Naive thymus-derived CD4-positive, alpha-beta T cell (primary cell): ENCODE measurements around the gene ETFB. TPM values are rescaled to one million over a fixed set of nuclear protein-coding genes. Genes with fewer than 3 reads are reported as not detected.

Source experiments
- ATAC-seq: fragments of 150-1000 bp; cut with Tn5 transposase; 2 replicates; pipeline ENCODE4 v1.10.0; 2021; ENCODE audit warnings: mild to moderate bottlenecking, moderate library complexity
- CTCF ChIA-PET: fragments of 350-600 bp; sonication (Branson Sonifier 250); formaldehyde crosslinking; loops from one replicate; lab custom pipeline; 2021; ENCODE audit warnings: antibody characterized with exemption; lab: Charles Lee
- POLR2A ChIA-PET: fragments of 350-600 bp; sonication (Branson Sonifier 250); formaldehyde crosslinking; loops from one replicate; lab custom pipeline; 2021; ENCODE audit warnings: antibody characterized with exemption, inconsistent platforms; lab: Charles Lee
- DNase-seq, 9 donors: peaks; one replicate each; pipeline versions ENCODE4 v3.0.0 to v3.0.0-alpha.2; 2020 to 2022; ENCODE audit warnings: mixed read lengths in 1 of 9
- H3K27ac ChIP-seq: one replicate; pipeline ENCODE4 v1.7.0; 2013; ENCODE audit warnings: mild to moderate bottlenecking, low read depth, low read length, moderate library complexity
- H3K27me3 ChIP-seq, 2 donors: one replicate each; pipeline ENCODE4 v1.7.0; 2013; ENCODE audit warnings: low read length in 2 of 2, mild to moderate bottlenecking in 2 of 2, moderate library complexity in 2 of 2; ENCODE audit not compliant: control insufficient read depth in 2 of 2, insufficient read depth in 2 of 2
- H3K36me3 ChIP-seq, 3 experiments: 1 replicate in 2 of 3; 2 replicates in 1 of 3; pipeline ENCODE4 v1.7.0; 2013; ENCODE audit warnings: low read length in 3 of 3, mild to moderate bottlenecking in 3 of 3, moderate library complexity in 1 of 3; ENCODE audit not compliant: insufficient read depth in 3 of 3, control insufficient read depth in 2 of 3
- H3K4me1 ChIP-seq, 2 donors: one replicate each; pipeline ENCODE4 v1.7.0; 2013; ENCODE audit warnings: low read length in 2 of 2, mild to moderate bottlenecking in 2 of 2, moderate library complexity in 1 of 2; ENCODE audit not compliant: control insufficient read depth in 2 of 2, insufficient read depth in 2 of 2
- H3K4me3 ChIP-seq: 2 replicates; pipeline ENCODE4 v1.7.0; 2013; ENCODE audit warnings: mild to moderate bottlenecking, low read length
- H3K9me3 ChIP-seq, 3 experiments: 1 replicate in 2 of 3; 2 replicates in 1 of 3; pipeline ENCODE4 v1.7.0; 2013; ENCODE audit warnings: low read length in 3 of 3; ENCODE audit not compliant: control insufficient read depth in 2 of 3
- H3K27ac Mint-ChIP-seq, 9 donors: one replicate each; pipeline ENCODE4 v1.8.0; 2020 to 2022; ENCODE audit warnings: mixed read lengths in 9 of 9, mild to moderate bottlenecking in 8 of 9, moderate library complexity in 5 of 9, inconsistent platforms in 2 of 9
- H3K27me3 Mint-ChIP-seq, 5 donors: one replicate each; pipeline ENCODE4 v1.8.0; 2021 to 2022; ENCODE audit warnings: mixed read lengths in 5 of 5, mild to moderate bottlenecking in 1 of 5
- H3K36me3 Mint-ChIP-seq, 5 donors: one replicate each; pipeline ENCODE4 v1.8.0; 2020 to 2022; ENCODE audit warnings: mixed read lengths in 5 of 5, mild to moderate bottlenecking in 3 of 5, inconsistent platforms in 1 of 5
- H3K4me1 Mint-ChIP-seq, 7 donors: one replicate each; pipeline ENCODE4 v1.8.0; 2020 to 2022; ENCODE audit warnings: mixed read lengths in 7 of 7, mild to moderate bottlenecking in 3 of 7, inconsistent platforms in 1 of 7
- H3K4me3 Mint-ChIP-seq, 10 donors: one replicate each; pipeline ENCODE4 v1.8.0; 2020 to 2022; ENCODE audit warnings: mild to moderate bottlenecking in 10 of 10, mixed read lengths in 10 of 10, moderate library complexity in 6 of 10, inconsistent platforms in 2 of 10
- H3K9me3 Mint-ChIP-seq, 11 donors: one replicate each; pipeline ENCODE4 v1.8.0; 2020 to 2022; ENCODE audit warnings: mixed read lengths in 11 of 11, mild to moderate bottlenecking in 4 of 11, inconsistent platforms in 1 of 11, moderate library complexity in 1 of 11
- intact Hi-C, 2 donors: fragments of 100-400 bp; cut with micrococcal nuclease; formaldehyde crosslinking; loops; one replicate each; pipeline ENCODE4 v1.15.1; 2023
- polyA plus RNA-seq, 2 donors: library from polyadenylated mRNA; unstranded; fragments of 300-500 nt; fragmentation: Illumina TruSeq; gene quantifications; one replicate each; pipeline ENCODE4 v1.2.3, GENCODE V29; 2021
- total RNA-seq, 6 experiments: library from RNA in 5 of 6; stranded (reverse) in 5 of 6; gene quantifications; 1 replicate in 5 of 6; 2 replicates in 1 of 6; pipeline ENCODE4 v1.2.3 and lab custom pipeline; 2021 to 2026

The ETFB gene
- total and polyA plus RNA-seq, 7 experiments from 2014 or later, result 31.8 to 90.3 (median 51.0) TPM

DNA sequence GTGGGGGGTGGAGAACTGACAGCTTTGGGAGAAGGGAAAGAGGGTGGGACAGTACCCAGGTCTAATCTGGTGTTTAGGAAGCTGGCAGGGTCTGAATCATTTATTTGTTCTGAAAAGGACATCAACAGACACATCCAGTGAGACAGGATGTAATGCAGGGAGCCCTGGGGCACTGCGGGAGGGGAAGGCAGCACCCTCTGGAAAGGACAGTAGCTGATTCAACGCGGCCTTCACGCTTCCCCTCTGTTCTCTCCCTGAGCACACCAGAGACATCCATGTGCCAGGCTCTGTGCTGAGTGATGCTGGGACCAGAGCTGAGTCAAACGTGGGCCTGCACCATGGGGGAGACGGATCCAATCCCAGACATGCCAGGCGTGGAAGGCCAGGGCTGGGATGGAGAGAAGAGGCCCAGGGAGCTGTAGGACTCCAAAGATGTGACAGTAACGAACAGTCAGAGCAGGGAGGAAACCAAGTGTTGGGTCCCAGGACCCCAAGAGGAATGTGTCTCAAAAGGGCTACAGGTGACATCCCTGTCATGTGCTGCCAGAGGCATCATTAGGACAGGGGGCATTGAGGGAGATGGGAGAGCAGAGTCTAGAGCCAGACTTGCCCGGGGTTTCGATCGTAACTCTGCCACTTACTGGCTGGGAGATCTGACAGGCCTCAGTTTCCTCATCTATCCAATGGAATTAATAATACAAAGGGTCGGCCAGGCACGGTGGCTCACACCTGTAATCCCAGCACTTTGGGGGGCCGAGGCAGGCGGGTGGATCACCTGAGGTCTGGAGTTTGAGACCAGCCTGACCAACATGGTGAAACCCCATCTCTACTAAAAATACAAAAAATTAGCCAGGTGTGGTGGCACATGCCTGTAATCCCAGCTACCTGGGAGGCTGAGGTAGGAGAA lies 1.7 kb downstream of the ETFB start:
- no peak overlapping the region for H3K4me3 ChIP-seq
- H3K4me1 Mint-ChIP-seq, result peaks cover 41 to 65% (median 44%) of the 10 kb centered on the region in 7 donors
- ChIA-PET POLR2A (interaction anchor here (0.6 kb wide), 1 partner anchor 1798 kb away, joined by 3 read pairs; no protein-coding TSS in a partner anchor), CTCF (interaction anchor here (0.7 kb wide), 1 partner anchor 25 kb away, joined by 3 read pairs; no protein-coding TSS in a partner anchor)
- H3K27ac ChIP-seq, result no peak overlapping the region
- H3K4me1 ChIP-seq, result peaks cover 15 to 18% of the 10 kb centered on the region in 2 donors
- no peaks in the 10 kb centered on the region for H3K27me3 Mint-ChIP-seq
- H3K36me3 Mint-ChIP-seq, result peaks cover 0 to 4% (median 0%) of the 10 kb centered on the region in 5 donors
- intact Hi-C loops, result loop anchor here (5.0 to 10.0 kb wide), 3 partner anchors 980 to 1547 kb away; partner anchors contain the start of genes MED25 (in 1 of the 2) and POLD1 (in 1 of the 2)
- H3K9me3 Mint-ChIP-seq, result no peaks in the 10 kb centered on the region
- peak overlapping the region in 7 of 9 donors; percentile 2 to 81 (median 52) for H3K27ac Mint-ChIP-seq
- ATAC-seq (no peak), DNase-seq (no peak)
- H3K9me3 ChIP-seq, result no peaks in the 10 kb centered on the region
- no peaks in the 10 kb centered on the region for H3K36me3 ChIP-seq
- H3K27me3 ChIP-seq, result no peaks in the 10 kb centered on the region
- peak overlapping the region; percentile 6 to 73 (median 62) for H3K4me3 Mint-ChIP-seq

DNA sequence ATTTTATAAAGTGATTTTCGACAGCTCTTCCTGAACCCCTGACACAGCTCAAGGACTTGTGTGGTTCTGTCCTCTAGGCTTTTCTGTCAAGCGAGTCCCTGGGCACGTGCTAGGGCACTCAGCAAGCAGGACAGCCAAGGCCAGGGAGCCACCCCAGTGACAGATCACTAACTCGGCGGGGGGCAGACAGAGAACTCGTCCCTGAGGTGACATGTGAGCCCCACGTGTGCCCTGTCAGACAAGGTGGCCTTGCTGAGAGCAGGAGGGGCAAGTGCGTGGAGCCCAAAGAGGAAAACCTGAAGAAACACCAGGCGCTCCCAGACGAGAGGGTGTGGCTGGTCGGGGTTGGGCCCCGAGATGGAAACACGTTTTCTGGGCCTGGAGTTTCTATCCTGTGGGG lies 4.9 kb downstream of the ETFB start:
- no peak for DNase-seq
- Mint-ChIP-seq H3K4me1 (peaks cover 34 to 50% (median 43%) of the 10 kb centered on the region in 7 donors), H3K27me3 (no peaks in the 10 kb centered on the region), H3K27ac (no peak overlapping the region), H3K4me3 (no peak overlapping the region), H3K9me3 (no peaks in the 10 kb centered on the region), H3K36me3 (peaks cover 0 to 8% (median 0%) of the 10 kb centered on the region in 5 donors)
- peaks cover 11 to 18% of the 10 kb centered on the region in 2 donors for H3K4me1 ChIP-seq
- ATAC-seq, result no peak
- H3K27me3 ChIP-seq, result no peaks in the 10 kb centered on the region
- no peak overlapping the region for H3K4me3 ChIP-seq
- intact Hi-C loops, result loop anchor here in 1 of 2 donors (10.0 kb wide), 1 partner anchor 976 kb away; the partner anchor contains the start of gene POLD1
- H3K9me3 ChIP-seq, result no peaks in the 10 kb centered on the region
- H3K36me3 ChIP-seq, result no peaks in the 10 kb centered on the region
- no peak overlapping the region for H3K27ac ChIP-seq
- CTCF ChIA-PET, result no interaction called here
- POLR2A ChIA-PET, result no interaction called here

DNA sequence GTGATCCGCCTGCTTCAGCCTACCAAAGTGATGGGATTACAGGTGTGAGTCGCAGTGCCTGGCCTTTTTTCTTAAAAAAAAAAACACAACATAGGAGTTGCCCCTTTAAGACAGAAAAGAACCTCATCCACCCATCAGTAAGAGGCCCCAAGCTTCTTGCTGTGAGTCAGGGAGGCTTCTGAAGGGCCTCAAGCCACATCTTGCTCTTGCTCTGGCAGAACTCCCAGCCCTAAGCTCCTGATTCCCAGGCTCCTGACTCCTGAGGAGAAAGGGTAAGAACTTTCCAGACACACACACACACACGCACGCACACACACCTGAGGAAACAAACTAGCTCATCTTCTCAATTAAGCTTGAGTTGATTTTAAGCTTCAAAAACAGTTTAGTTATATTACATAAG lies 6.9 kb downstream of the ETFB start:
- no peaks in the 10 kb centered on the region for H3K36me3 ChIP-seq
- Mint-ChIP-seq H3K36me3 (peaks cover 0 to 14% (median 0%) of the 10 kb centered on the region in 5 donors), H3K4me1 (peaks cover 35 to 52% (median 43%) of the 10 kb centered on the region in 7 donors), H3K27ac (peak overlapping the region in 2 of 9 donors; percentile 50 to 72), H3K9me3 (no peaks in the 10 kb centered on the region), H3K27me3 (no peaks in the 10 kb centered on the region), H3K4me3 (no peak overlapping the region)
- intact Hi-C loops, result no loop called here
- ChIA-PET POLR2A (interaction anchor here (0.7 to 1.1 kb wide), 2 partner anchors 21 to 297 kb away, joined by 3 to 5 read pairs; no protein-coding TSS in a partner anchor), CTCF (interaction anchor here (0.6 kb wide), 1 partner anchor 292 kb away, joined by 8 read pairs; no protein-coding TSS in a partner anchor)
- ATAC-seq, result no peak
- no peak overlapping the region for H3K4me3 ChIP-seq
- DNase-seq, result no peak
- H3K27ac ChIP-seq, result no peak overlapping the region
- no peaks in the 10 kb centered on the region for H3K27me3 ChIP-seq
- H3K9me3 ChIP-seq, result no peaks in the 10 kb centered on the region
- peaks cover 7 to 20% of the 10 kb centered on the region in 2 donors for H3K4me1 ChIP-seq

DNA sequence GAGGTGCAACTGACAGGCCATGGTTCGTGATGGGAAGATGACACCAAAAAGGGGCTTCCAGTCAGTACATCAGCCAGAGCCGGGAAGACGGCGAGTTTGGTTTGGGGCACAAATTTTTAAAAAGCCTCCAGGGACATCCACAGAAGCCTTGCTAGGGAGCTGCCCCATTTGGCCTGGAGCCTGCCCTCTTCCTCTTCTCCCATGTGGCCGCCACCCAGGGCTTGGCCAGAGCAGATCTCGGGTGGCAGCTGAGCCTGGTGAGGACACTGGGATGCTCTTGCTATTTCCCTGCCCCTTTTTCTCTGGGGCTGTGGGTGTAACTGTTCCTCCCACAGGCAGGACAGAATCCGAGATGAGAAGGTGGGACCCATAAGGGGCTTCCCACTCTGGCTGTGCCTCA lies 8.2 kb downstream of the ETFB start:
- Histone ChIP-seq H3K9me3 (no peaks in the 10 kb centered on the region), H3K36me3 (peaks cover 0 to 2% (median 0%) of the 10 kb centered on the region in 3 experiments), H3K27me3 (no peaks in the 10 kb centered on the region), H3K4me1 (peaks cover 6 to 22% of the 10 kb centered on the region in 2 donors), H3K27ac (no peak overlapping the region), H3K4me3 (no peak overlapping the region)
- Mint-ChIP-seq H3K4me1 (peaks cover 25 to 43% (median 35%) of the 10 kb centered on the region in 7 donors), H3K9me3 (no peaks in the 10 kb centered on the region), H3K27me3 (no peaks in the 10 kb centered on the region), H3K4me3 (peak overlapping the region in 1 of 10 donors; percentile 58), H3K27ac (no peak overlapping the region), H3K36me3 (peaks cover 0 to 15% (median 0%) of the 10 kb centered on the region in 5 donors)
- CTCF ChIA-PET, result no interaction called here
- ATAC-seq (no peak), DNase-seq (no peak)
- intact Hi-C loops, result no loop called here
- POLR2A ChIA-PET, result no interaction called here

DNA sequence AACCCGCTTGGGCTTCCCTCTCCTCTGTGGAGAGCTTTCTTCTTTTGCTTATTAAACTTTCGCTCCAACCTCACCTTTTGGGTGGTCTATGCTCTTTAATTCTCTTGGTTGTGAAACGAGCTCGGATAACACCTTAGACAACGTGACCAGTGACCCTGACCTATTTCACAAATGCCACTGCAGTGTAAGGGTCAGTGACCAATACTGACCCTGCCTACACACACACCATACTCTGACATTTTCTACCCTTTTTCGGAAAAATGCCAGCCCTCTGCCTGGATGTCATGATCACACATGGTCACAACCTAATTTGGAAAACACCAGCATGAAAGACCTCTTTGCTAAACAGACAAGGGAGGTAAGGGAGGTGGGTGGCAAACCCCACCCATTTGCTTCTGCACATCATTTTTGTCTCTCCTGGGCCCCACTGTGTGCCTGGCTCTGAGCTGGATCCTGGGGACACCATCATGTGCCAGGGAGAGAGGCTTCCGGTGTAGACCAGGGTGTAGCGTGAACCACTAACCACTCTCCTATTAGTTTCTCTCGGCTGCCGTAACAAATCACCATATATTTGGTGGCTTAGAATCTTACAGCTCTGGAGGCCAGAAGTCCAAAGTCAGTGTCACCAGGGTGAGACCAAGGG lies 9.9 kb downstream of the ETFB start:
- Histone ChIP-seq H3K9me3 (no peaks in the 10 kb centered on the region), H3K4me1 (peaks cover 0 to 14% of the 10 kb centered on the region in 2 donors), H3K4me3 (no peak overlapping the region), H3K36me3 (peaks cover 0 to 13% (median 0%) of the 10 kb centered on the region in 3 experiments), H3K27ac (no peak overlapping the region), H3K27me3 (no peaks in the 10 kb centered on the region)
- no peak for ATAC-seq
- no peaks in the 10 kb centered on the region for H3K27me3 Mint-ChIP-seq
- POLR2A ChIA-PET, result interaction anchor here (1.2 kb wide), 1 partner anchor 22 kb away, joined by 3 read pairs; no protein-coding TSS in a partner anchor
- intact Hi-C loops, result no loop called here
- peaks cover 0 to 2% (median 0%) of the 10 kb centered on the region in 11 donors for H3K9me3 Mint-ChIP-seq
- peaks cover 7 to 17% (median 10%) of the 10 kb centered on the region in 5 donors for H3K36me3 Mint-ChIP-seq
- no peak for DNase-seq
- CTCF ChIA-PET, result interaction anchor here (0.6 to 0.7 kb wide), 3 partner anchors 27 to 198 kb away, joined by 3 to 5 read pairs (median 3); no protein-coding TSS in a partner anchor
- peak overlapping the region in 1 of 10 donors; percentile 15 for H3K4me3 Mint-ChIP-seq
- H3K27ac Mint-ChIP-seq, result peak overlapping the region in 5 of 9 donors; percentile 43 to 78 (median 59)
- peaks cover 21 to 31% (median 25%) of the 10 kb centered on the region in 7 donors for H3K4me1 Mint-ChIP-seq

DNA sequence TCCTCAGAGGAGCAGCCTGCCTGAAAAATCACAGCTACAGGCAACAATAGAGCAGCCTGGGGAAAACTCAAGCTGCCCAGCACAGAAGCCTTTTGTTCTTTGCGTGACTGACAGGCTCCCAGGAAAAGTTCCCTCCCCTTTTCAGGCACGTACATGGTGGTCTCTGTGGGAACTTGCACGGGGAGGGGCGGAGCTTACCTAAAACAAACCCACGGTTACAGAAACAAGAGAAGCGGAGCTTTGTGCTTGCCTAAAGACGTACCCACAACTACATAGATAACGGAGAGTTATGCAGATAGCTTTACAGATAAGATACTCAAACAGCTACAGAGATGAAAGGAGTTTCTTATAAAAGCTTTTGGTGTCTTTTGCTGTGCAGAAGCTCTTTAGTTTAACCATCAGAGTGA lies 11.4 kb downstream of the ETFB start:
- peaks cover 0 to 14% of the 10 kb centered on the region in 2 donors for H3K4me1 ChIP-seq
- intact Hi-C loops, result no loop called here
- no peaks in the 10 kb centered on the region for H3K27me3 Mint-ChIP-seq
- ATAC-seq (peak; percentile 93), DNase-seq (peak in 7 of 9 donors; percentile 49 to 70 (median 58))
- H3K27ac ChIP-seq, result peak overlapping the region; percentile 50
- peaks cover 0 to 28% (median 3%) of the 10 kb centered on the region in 3 experiments for H3K36me3 ChIP-seq
- no peaks in the 10 kb centered on the region for H3K9me3 ChIP-seq
- H3K27me3 ChIP-seq, result no peaks in the 10 kb centered on the region
- ChIA-PET POLR2A (interaction anchor here (0.8 kb wide), 1 partner anchor 11 kb away, joined by 3 read pairs; no protein-coding TSS in a partner anchor), CTCF (interaction anchor here (0.6 to 0.8 kb wide), 2 partner anchors 11 to 986 kb away, joined by 3 read pairs; partner anchors contain the start of gene ETFB)
- peak overlapping the region; percentile 39 to 88 (median 78) for H3K27ac Mint-ChIP-seq
- peak overlapping the region; percentile 0 to 79 (median 69) for H3K4me3 Mint-ChIP-seq
- peaks cover 21 to 31% (median 24%) of the 10 kb centered on the region in 7 donors for H3K4me1 Mint-ChIP-seq
- H3K36me3 Mint-ChIP-seq, result peaks cover 7 to 22% (median 10%) of the 10 kb centered on the region in 5 donors
- H3K4me3 ChIP-seq, result no peak overlapping the region
- peaks cover 0 to 2% (median 0%) of the 10 kb centered on the region in 11 donors for H3K9me3 Mint-ChIP-seq
